K562 (cell line): ENCODE data around the gene RBSN. TPM values are rescaled to one million over a fixed set of nuclear protein-coding genes. Genes with fewer than 3 reads are reported as not detected.
A peak's percentile ranks its signal among the peaks of the same experiment; 100 is the strongest.

Experiments used
- CREM ChIP-seq: IDR thresholded peaks from 2 replicates; pipeline ENCODE4 v1.6.1; 2014; ENCODE audit warnings: antibody characterized with exemption, low read depth
- CTCFL ChIP-seq: IDR thresholded peaks from 2 replicates; pipeline ENCODE4 v1.6.1; 2011; ENCODE audit warnings: borderline replicate concordance, low read depth, mild to moderate bottlenecking, moderate library complexity, low read length; ENCODE audit not compliant: insufficient read depth, poor library complexity, severe bottlenecking
- FOSL1 ChIP-seq: fragments of 200-800 bp; sonication (Bioruptor generic); conservative IDR thresholded peaks from 2 replicates; pipeline ENCODE4 v1.6.1; 2016; ENCODE audit warnings: missing genetic modification characterization, missing compliant biosample characterization
- FOXO4 ChIP-seq: fragments of 450-650 bp; formaldehyde crosslinking; IDR thresholded peaks from 2 replicates; pipeline ENCODE4 v1.4.0; 2020; ENCODE audit warnings: mild to moderate bottlenecking, moderate library complexity
- HIVEP1 ChIP-seq: fragments of 250-450 bp; sonication (Bioruptor Pico); IDR thresholded peaks from 2 replicates; pipeline ENCODE4 v1.4.0; 2020; ENCODE audit warnings: mild to moderate bottlenecking
- JUND ChIP-seq, 2 experiments: IDR thresholded peaks; 2 replicates in 1 of 2; 3 replicates in 1 of 2; pipeline ENCODE4 v1.6.1; 2011; ENCODE audit warnings: borderline replicate concordance in 2 of 2, low read depth in 2 of 2, low read length in 2 of 2, improper control_type of control experiment in 1 of 2, missing biosample characterization in 1 of 2, missing genetic modification characterization in 1 of 2, missing genetic modification reagents in 1 of 2
- KDM5B ChIP-seq: fragments of 200-600 bp; sonication (generic); IDR thresholded peaks from 2 replicates; pipeline ENCODE4 v1.6.1; 2012; ENCODE audit warnings: low read depth, mild to moderate bottlenecking, moderate library complexity, low read length, control low read depth, inconsistent platforms; ENCODE audit not compliant: insufficient replicate concordance
- MLX ChIP-seq, 2 experiments: fragments of 450-650 bp in 1 of 2; sonication (generic) in 1 of 2; formaldehyde crosslinking; conservative IDR thresholded peaks; 2 replicates each; pipeline versions ENCODE4 v1.4.0 to v1.8.1; 2020 to 2022; ENCODE audit warnings: mild to moderate bottlenecking in 1 of 2, missing genetic modification reagents in 1 of 2
- NEUROD1 ChIP-seq: fragments of 150-350 bp; IDR thresholded peaks from 2 replicates; pipeline ENCODE4 v1.6.1; 2014; ENCODE audit warnings: borderline replicate concordance, low read length, low read depth; ENCODE audit not compliant: partially characterized antibody
- PTRF ChIP-seq: fragments of 450-650 bp; IDR thresholded peaks from 2 replicates; pipeline ENCODE4 v1.6.1; 2016; ENCODE audit warnings: mild to moderate bottlenecking, missing genetic modification characterization, missing compliant biosample characterization
- PTTG1 ChIP-seq: fragments of 450-650 bp; IDR thresholded peaks from 2 replicates; pipeline ENCODE4 v1.6.1; 2016; ENCODE audit warnings: low read depth, mild to moderate bottlenecking, missing genetic modification characterization, missing compliant biosample characterization
- SIN3A ChIP-seq, 2 experiments: fragments of 150-350 bp in 1 of 2; IDR thresholded peaks; 2 replicates each; pipeline ENCODE4 v1.6.1; 2011 to 2016; ENCODE audit warnings: borderline replicate concordance in 2 of 2, low read depth in 2 of 2, low read length in 2 of 2, mild to moderate bottlenecking in 2 of 2, moderate library complexity in 2 of 2; ENCODE audit not compliant: control insufficient read depth in 1 of 2
- ZC3H8 ChIP-seq: fragments of 450-650 bp; IDR thresholded peaks from 2 replicates; pipeline ENCODE4 v1.6.1; 2017
- ZNF592 ChIP-seq: fragments of 450-650 bp; IDR thresholded peaks from 2 replicates; pipeline ENCODE4 v1.6.1; 2017; ENCODE audit warnings: antibody characterized with exemption, mild to moderate bottlenecking
- ZNF740 ChIP-seq, 3 experiments: fragments of 200-800 bp in 1 of 3; sonication (Bioruptor generic) in 1 of 3; sonication (generic) in 1 of 3; formaldehyde crosslinking in 1 of 3; IDR thresholded peaks; 2 replicates each; pipeline versions ENCODE4 v1.6.1 to v1.8.0; 2016 to 2022; ENCODE audit warnings: mild to moderate bottlenecking in 2 of 3, missing compliant biosample characterization in 2 of 3, missing genetic modification characterization in 2 of 3, missing genetic modification reagents in 1 of 3
- ZNF766 ChIP-seq: fragments of 200-800 bp; sonication (Bioruptor generic); conservative IDR thresholded peaks from 2 replicates; pipeline ENCODE4 v1.6.1; 2016; ENCODE audit warnings: missing genetic modification characterization, missing compliant biosample characterization
- polyA plus RNA-seq, 8 experiments: library from polyadenylated mRNA; depleted of rRNA in 4 of 8; stranded (reverse) in 5 of 8; unstranded in 3 of 8; fragments of >200 nt; fragmentation: Nextera tagmentation in 2 of 8; fragmentation: Illumina TruSeq in 1 of 8; extraction: Ambion mirVana in 2 of 8; extraction: Trizol in 1 of 8; gene quantifications; 2 replicates each; pipeline versions ENCODE4 v1.2.1 to v1.2.3, GENCODE V29; 2011 to 2014; ENCODE audit warnings: inconsistent platforms in 1 of 8, missing spikeins in 1 of 8
- total RNA-seq, 7 experiments: library from RNA; depleted of rRNA in 6 of 7; stranded (reverse); fragments of >200 nt in 6 of 7; fragmentation: Illumina TruSeq in 2 of 7; extraction: Trizol in 2 of 7; gene quantifications; 2 replicates each; pipeline versions ENCODE4 v1.2.1 to v1.2.3, GENCODE V29; 2011 to 2021; ENCODE audit warnings: low replicate concordance in 1 of 7

Gene RBSN
- total and polyA plus RNA-seq, 9 of the 15 experiments (the other 6 are each of a cell fraction or from before 2014, with no cell fraction given) = 2.9 to 19.6 (median 15.0) TPM

- TF ChIP-seq ZNF592 (0 out of 2 replicates have a peak, but pooled peaks have one; percentile 41), ZNF740 (CRISPR knock-in tag; IDR thresholded peaks at IDR 0.05) (0 out of 2 replicates have a peak, but pooled peaks have one; percentile 23), ZNF740 (tag; IDR thresholded peaks at IDR 0.05) (no peak), PTTG1 (tag) (no peak), FOXO4 (CRISPR knock-in tag) (no peak), HIVEP1 (no peak), FOSL1 (tag) (no peak), ZNF766 (CRISPR knock-in tag) (no peak), JUND (IDR thresholded peaks at IDR 0.05; ENCODE audit: borderline replicate concordance, low read depth, low read length) (no peak), JUND (tag; IDR thresholded peaks at IDR 0.05; ENCODE audit: borderline replicate concordance, low read depth, low read length) (peak; percentile 25; the same call in 1 of the 3 replicates), CTCFL (no peak), SIN3A (IDR thresholded peaks at IDR 0.05; ENCODE audit: borderline replicate concordance in 2 of 2, control insufficient read depth in 1 of 2, low read depth in 2 of 2, low read length in 2 of 2) (no peak), MLX (CRISPR knock-in tag; conservative IDR thresholded peaks at IDR 0.05) (no peak), PTRF (tag) (no peak), NEUROD1 (no peak), KDM5B (no peak), CREM (0 out of 2 replicates have a peak, but pooled peaks have one; percentile 16), ZC3H8 (no peak)
Measured at GRCh38 chr3:15051531-15051930, 47.4 kb downstream of the RBSN start (continued).
